ENCODE data around the gene SLC43A2.

SLC43A2 gene

GRCh38 chr17:1578029-1578428 lies 50.6 kb downstream of the SLC43A2 start:
- TF ChIP-seq YY1 (IDR thresholded peaks at IDR 0.05; ENCODE audit: low read depth) = no peak
- no peak for TF ChIP-seq ZBTB7A (IDR thresholded peaks at IDR 0.05; ENCODE audit: low read depth)
- no peak for TF ChIP-seq NFIC (IDR thresholded peaks at IDR 0.05)
- TF ChIP-seq MAX (IDR thresholded peaks at IDR 0.05) = no peak
- TF ChIP-seq USF1 (IDR thresholded peaks at IDR 0.05) = no peak
- no peak for TF ChIP-seq CEBPB (IDR thresholded peaks at IDR 0.05)
- TF ChIP-seq REST (IDR thresholded peaks at IDR 0.05; ENCODE audit: low read depth) = no peak
- no peak for TF ChIP-seq TAF1 (IDR thresholded peaks at IDR 0.05; ENCODE audit: low read depth)
- no peak for TF ChIP-seq EGR1 (IDR thresholded peaks at IDR 0.05)
- no peak for TF ChIP-seq RAD21 (IDR thresholded peaks at IDR 0.05; ENCODE audit: low read depth)
- TF ChIP-seq CREB1 (IDR thresholded peaks at IDR 0.05; ENCODE audit: low read depth) = no peak
- TF ChIP-seq EP300 (IDR thresholded peaks at IDR 0.05; ENCODE audit: borderline replicate concordance) = no peak
- no peak for TF ChIP-seq TCF12 (IDR thresholded peaks at IDR 0.05; ENCODE audit: low read depth)
- TF ChIP-seq TEAD4 (IDR thresholded peaks at IDR 0.05) = no peak
- TF ChIP-seq FOXM1 (IDR thresholded peaks at IDR 0.05; ENCODE audit: borderline replicate concordance, low read depth) = no peak

GRCh38 chr17:1577583-1578013 lies 51.0 kb downstream of the SLC43A2 start:
- TF ChIP-seq TAF1 (IDR thresholded peaks at IDR 0.05; ENCODE audit: low read depth) (no peak), TEAD4 (IDR thresholded peaks at IDR 0.05) (no peak), FOXM1 (IDR thresholded peaks at IDR 0.05; ENCODE audit: borderline replicate concordance, low read depth) (no peak), CREB1 (IDR thresholded peaks at IDR 0.05; ENCODE audit: low read depth) (no peak), MAX (IDR thresholded peaks at IDR 0.05) (no peak), NFIC (IDR thresholded peaks at IDR 0.05) (no peak)

- peak; percentile 83 for TF ChIP-seq NFIC (IDR thresholded peaks at IDR 0.05)
- TF ChIP-seq TAF1 (IDR thresholded peaks at IDR 0.05; ENCODE audit: low read depth) = no peak
- peak; percentile 84 for TF ChIP-seq TCF12 (IDR thresholded peaks at IDR 0.05; ENCODE audit: low read depth)
- TF ChIP-seq EP300 (IDR thresholded peaks at IDR 0.05; ENCODE audit: borderline replicate concordance) = peak; percentile 81
- TF ChIP-seq FOXM1 (IDR thresholded peaks at IDR 0.05; ENCODE audit: borderline replicate concordance, low read depth) = peak; percentile 56; the same call in 1 of the 2 replicates
- TF ChIP-seq REST (IDR thresholded peaks at IDR 0.05; ENCODE audit: low read depth) = no peak
- peak; percentile 90 for TF ChIP-seq CEBPB (IDR thresholded peaks at IDR 0.05)
- no peak for TF ChIP-seq USF1 (IDR thresholded peaks at IDR 0.05)
- peak; percentile 23; the same call in 1 of the 2 replicates for TF ChIP-seq TEAD4 (IDR thresholded peaks at IDR 0.05)
- no peak for TF ChIP-seq ZBTB7A (IDR thresholded peaks at IDR 0.05; ENCODE audit: low read depth)
- TF ChIP-seq CREB1 (IDR thresholded peaks at IDR 0.05; ENCODE audit: low read depth) = no peak
- 0 out of 2 replicates have a peak, but pooled peaks have one; percentile 29 for TF ChIP-seq YY1 (IDR thresholded peaks at IDR 0.05; ENCODE audit: low read depth)
- TF ChIP-seq MAX (IDR thresholded peaks at IDR 0.05) = peak; percentile 46; the same call in 1 of the 2 replicates
- peak; percentile 9; the same call in 1 of the 2 replicates for TF ChIP-seq RAD21 (IDR thresholded peaks at IDR 0.05; ENCODE audit: low read depth)
- 0 out of 2 replicates have a peak, but pooled peaks have one; percentile 26 for TF ChIP-seq EGR1 (IDR thresholded peaks at IDR 0.05)
Measured at GRCh38 chr17:1577182-1577581, 51.5 kb downstream of the SLC43A2 start.

- TF ChIP-seq USF1 (IDR thresholded peaks at IDR 0.05) = no peak
Measured at GRCh38 chr17:1576500-1576899, 52.1 kb downstream of the SLC43A2 start.

- TF ChIP-seq ZBTB7A (IDR thresholded peaks at IDR 0.05; ENCODE audit: low read depth) = peak; percentile 9; the same call in 1 of the 2 replicates
- no peak for TF ChIP-seq EGR1 (IDR thresholded peaks at IDR 0.05)
Measured at GRCh38 chr17:1574697-1575471, 53.8 kb downstream of the SLC43A2 start.
